Measurements from ENCODE around the gene KCTD17.
"Not testable (repeated sequence)": the region's sequence is repeated elsewhere in the genome, so short reads cannot be mapped to it uniquely, and the experiment has no call there.

The KCTD17 gene

DNA sequence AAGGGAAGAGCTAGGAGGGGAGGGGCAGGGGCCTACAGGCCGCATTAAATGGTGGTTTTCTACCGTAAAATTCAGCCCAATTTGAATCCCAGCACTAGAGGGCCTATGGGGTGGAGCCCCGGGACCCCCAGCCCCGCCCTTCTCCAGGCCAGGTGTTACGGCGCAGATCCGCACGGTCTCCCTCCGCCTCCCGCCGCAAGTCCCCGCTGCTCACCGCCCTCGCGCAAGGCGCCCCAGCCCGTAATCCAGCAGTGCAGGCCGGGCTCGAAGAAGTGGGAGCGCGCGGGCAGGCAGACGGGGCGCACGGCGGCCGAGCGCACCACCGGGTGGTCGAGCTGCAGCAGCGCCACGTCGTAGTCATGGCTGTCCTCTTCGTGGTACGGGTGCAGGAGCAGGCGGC, 17.3 kb downstream of the KCTD17 start:
- TF ChIP-seq, protein P1, sequence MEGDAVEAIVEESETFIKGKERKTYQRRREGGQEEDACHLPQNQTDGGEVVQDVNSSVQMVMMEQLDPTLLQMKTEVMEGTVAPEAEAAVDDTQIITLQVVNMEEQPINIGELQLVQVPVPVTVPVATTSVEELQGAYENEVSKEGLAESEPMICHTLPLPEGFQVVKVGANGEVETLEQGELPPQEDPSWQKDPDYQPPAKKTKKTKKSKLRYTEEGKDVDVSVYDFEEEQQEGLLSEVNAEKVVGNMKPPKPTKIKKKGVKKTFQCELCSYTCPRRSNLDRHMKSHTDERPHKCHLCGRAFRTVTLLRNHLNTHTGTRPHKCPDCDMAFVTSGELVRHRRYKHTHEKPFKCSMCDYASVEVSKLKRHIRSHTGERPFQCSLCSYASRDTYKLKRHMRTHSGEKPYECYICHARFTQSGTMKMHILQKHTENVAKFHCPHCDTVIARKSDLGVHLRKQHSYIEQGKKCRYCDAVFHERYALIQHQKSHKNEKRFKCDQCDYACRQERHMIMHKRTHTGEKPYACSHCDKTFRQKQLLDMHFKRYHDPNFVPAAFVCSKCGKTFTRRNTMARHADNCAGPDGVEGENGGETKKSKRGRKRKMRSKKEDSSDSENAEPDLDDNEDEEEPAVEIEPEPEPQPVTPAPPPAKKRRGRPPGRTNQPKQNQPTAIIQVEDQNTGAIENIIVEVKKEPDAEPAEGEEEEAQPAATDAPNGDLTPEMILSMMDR (IDR thresholded peaks at IDR 0.05; ENCODE audit: insufficient read depth, missing control alignments) = no peak
- DNase-seq (ENCODE audit: insufficient read length, low spot score) (no peak), FAIRE-seq (no peak)

DNA sequence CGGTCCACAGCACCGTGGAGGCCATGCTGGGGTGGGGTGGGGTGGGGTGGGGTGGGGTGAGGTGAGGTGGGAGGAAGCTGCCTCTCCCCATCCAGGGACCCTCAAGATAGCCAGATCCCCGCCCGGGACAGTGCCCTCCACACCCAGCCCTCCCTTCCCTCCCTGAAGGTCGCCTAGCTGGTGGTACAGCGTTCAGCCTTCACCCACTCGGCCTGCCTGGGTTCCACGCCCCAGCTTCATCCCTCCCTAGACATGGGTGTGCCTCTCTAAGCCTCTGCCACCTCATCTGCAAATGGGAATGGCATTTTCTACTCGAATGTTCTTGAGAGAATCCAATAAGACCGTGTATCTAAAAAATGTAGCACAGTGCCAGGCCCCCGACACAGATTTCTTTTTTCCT, 17.8 kb downstream of the KCTD17 start:
- no peak for DNase-seq (ENCODE audit: insufficient read length, low spot score)
- TF ChIP-seq, protein P1 (IDR thresholded peaks at IDR 0.05; ENCODE audit: insufficient read depth, missing control alignments) = no peak
- FAIRE-seq = no peak

DNA sequence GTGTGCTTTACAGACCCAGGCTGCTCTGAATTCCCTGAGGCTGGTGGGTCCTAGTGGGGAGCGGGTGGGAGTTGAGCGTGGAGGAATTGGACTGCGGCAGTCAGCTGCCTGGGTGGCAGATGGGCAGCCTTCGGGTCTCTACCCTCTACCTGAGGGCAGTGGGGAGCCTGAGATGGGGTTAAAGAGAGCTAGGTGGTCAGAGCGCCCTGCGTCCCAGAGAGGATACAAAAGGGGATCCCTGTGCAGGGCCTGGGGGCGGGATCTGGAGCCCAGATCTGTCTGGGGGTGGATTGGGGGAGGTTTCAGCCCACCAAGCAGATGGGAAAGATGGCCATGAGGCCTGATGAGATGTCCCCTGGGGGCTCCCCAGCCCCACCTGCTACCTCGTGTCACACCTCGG, 18.2 kb downstream of the KCTD17 start:
- no peak for DNase-seq (ENCODE audit: insufficient read length, low spot score)
- TF ChIP-seq, protein P1 (IDR thresholded peaks at IDR 0.05; ENCODE audit: insufficient read depth, missing control alignments) = no peak
- FAIRE-seq = no peak

- no peak for FAIRE-seq
- TF ChIP-seq, protein P1 (IDR thresholded peaks at IDR 0.05; ENCODE audit: insufficient read depth, missing control alignments) = no peak
- DNase-seq (ENCODE audit: insufficient read length, low spot score) = no peak
Measured at GRCh38 chr22:37070334-37070733, 18.8 kb downstream of the KCTD17 start.

DNA sequence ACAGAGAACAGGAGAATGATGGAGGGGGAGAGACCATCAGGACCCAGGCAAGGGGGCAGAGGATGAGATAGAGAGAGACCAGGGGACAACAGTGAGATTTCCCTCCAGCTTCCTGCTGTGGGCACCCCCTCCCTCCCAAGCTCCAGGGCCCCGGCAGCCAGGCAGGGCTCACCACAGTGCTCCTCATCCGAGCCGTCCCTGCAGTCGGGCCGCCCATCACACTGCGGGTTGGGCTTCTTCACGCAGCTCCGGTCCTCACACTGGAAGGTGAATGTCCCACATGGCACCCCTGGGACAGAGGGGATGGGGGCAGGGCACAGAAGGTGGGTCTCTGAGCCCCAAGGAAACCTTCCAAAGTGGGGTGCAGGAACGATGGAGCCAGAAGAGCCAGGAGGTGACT, 19.2 kb downstream of the KCTD17 start:
- TF ChIP-seq, protein P1 (IDR thresholded peaks at IDR 0.05; ENCODE audit: insufficient read depth, missing control alignments) = no peak
- no peak for DNase-seq (ENCODE audit: insufficient read length, low spot score)
- FAIRE-seq = no peak

DNA sequence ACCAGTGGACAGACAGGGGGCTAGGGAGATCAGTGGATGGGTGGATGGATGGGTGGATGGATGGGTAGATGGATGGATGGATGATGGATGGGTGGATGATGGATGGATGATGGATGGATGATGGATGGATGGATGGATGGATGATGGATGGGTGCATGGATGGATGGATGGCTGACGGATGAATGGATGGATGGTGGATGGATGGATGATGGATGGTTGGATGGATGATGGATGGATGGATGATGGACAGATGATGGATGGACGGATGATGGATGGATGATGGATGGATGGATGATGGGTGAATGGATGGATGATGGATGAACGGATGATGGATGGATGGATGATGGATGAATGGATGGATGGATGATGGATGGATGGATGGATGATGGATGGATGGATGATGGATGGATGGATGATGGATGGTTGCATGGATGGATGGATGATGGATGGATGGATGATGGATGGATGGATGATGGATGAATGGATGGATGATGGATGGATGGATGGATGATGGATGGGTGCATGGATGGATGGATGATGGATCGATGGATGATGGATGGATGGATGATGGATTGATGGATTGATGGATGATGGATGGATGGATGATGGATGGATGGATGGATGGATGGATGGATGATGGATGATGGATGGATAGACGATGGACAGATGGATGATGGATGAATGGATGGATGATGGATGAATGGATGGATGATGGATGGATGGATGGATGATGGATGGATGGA, 20.5 kb downstream of the KCTD17 start:
- DNase-seq (ENCODE audit: insufficient read length, low spot score); FAIRE-seq: not testable (repeated sequence)

- DNase-seq (ENCODE audit: insufficient read length, low spot score) (no peak), FAIRE-seq (no peak)
- TF ChIP-seq, protein P1 (IDR thresholded peaks at IDR 0.05; ENCODE audit: insufficient read depth, missing control alignments) = no peak
Measured at GRCh38 chr22:37072673-37073072, 21.1 kb downstream of the KCTD17 start.
